Gastrocnemius medialis (tissue), 4 donors: ENCODE results near the gene LSS.

Source experiments
- POLR2A ChIP-seq, 2 donors: fragments of 450-650 bp; IDR thresholded peaks; one replicate each; pipeline ENCODE4 v1.6.1; 2017; ENCODE audit warnings: antibody characterized with exemption in 2 of 2, mild to moderate bottlenecking in 2 of 2, moderate library complexity in 2 of 2
- TF ChIP-seq, protein P1 (sequence below), 5 experiments: fragments of 450-650 bp in 3 of 5; fragments of 200-600 bp in 2 of 5; sonication (generic) in 2 of 5; IDR thresholded peaks in 4 of 5; conservative IDR thresholded peaks in 1 of 5; 1 replicate in 4 of 5; 2 replicates in 1 of 5; pipeline ENCODE4 v1.5.1; 2016 to 2019; ENCODE audit warnings: antibody characterized with exemption in 5 of 5, mild to moderate bottlenecking in 3 of 5, moderate library complexity in 3 of 5

DNA sequence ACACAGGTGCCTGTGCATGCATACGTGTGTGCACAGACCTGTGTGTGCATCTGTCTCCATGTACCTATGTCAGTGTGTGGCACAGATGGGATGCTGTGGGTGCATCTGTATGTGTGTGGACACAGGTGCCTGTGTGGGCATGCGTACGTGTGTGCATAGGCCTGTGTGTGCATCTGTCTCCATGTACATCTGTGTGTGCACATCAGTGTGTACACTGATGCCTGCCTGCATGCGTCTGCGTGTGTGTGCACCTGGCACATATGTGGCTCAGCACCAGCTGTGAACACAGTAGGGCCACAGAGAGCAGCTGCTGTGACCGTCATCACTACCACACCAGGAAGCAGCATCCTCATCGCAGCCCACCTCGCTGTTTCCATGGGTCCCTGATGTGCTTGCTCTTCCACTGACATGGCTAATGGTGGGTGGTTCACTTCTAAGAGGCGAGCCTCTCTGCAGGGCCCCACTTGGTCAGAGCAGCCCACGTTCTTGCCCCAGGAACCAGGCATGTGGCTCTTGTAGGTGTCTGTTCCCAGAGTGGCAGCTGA lies 34.7 kb downstream of the LSS start:
- TF ChIP-seq, protein P1, sequence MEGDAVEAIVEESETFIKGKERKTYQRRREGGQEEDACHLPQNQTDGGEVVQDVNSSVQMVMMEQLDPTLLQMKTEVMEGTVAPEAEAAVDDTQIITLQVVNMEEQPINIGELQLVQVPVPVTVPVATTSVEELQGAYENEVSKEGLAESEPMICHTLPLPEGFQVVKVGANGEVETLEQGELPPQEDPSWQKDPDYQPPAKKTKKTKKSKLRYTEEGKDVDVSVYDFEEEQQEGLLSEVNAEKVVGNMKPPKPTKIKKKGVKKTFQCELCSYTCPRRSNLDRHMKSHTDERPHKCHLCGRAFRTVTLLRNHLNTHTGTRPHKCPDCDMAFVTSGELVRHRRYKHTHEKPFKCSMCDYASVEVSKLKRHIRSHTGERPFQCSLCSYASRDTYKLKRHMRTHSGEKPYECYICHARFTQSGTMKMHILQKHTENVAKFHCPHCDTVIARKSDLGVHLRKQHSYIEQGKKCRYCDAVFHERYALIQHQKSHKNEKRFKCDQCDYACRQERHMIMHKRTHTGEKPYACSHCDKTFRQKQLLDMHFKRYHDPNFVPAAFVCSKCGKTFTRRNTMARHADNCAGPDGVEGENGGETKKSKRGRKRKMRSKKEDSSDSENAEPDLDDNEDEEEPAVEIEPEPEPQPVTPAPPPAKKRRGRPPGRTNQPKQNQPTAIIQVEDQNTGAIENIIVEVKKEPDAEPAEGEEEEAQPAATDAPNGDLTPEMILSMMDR (IDR thresholded peaks at IDR 0.05 in 4 of 5, conservative IDR thresholded peaks at IDR 0.05 in 1 of 5): no peak
- TF ChIP-seq POLR2A (IDR thresholded peaks at IDR 0.05): no peak
